ENCODE measurements around the gene ADARB1. TPM values are rescaled to one million over a fixed set of nuclear protein-coding genes. Genes with fewer than 3 reads are reported as not detected.

Gene ADARB1
- total RNA-seq, 1 donor from 2014 or later = 25.8 TPM

- Histone ChIP-seq H3K4me1 (ENCODE audit: insufficient read depth, low read length) (peaks cover 4% of the 10 kb centered on the region), H2AFZ (ENCODE audit: low read depth, low read length) (no peak overlapping the region), H3K27ac (ENCODE audit: low read depth, low read length) (no peak overlapping the region), H3K79me2 (ENCODE audit: insufficient read depth, low read length) (no peaks in the 10 kb centered on the region), H3K36me3 (ENCODE audit: insufficient read depth, low read length) (peaks cover 2% of the 10 kb centered on the region), H3K9ac (ENCODE audit: low read length) (no peak overlapping the region), H3K27me3 (ENCODE audit: insufficient read depth, low read length) (peaks cover under 1% of the 10 kb centered on the region), H3K4me2 (ENCODE audit: low read length) (no peak overlapping the region), H3K9me3 (ENCODE audit: insufficient read depth, low read depth, low read length) (no peaks in the 10 kb centered on the region), H4K20me1 (ENCODE audit: insufficient read depth, low read length) (no peaks in the 10 kb centered on the region), H3K4me3 (ENCODE audit: insufficient read depth, low read depth, low read length) (no peak overlapping the region)
- Mint-ChIP-seq H3K36me3 (ENCODE audit: low read depth, unreplicated experiment) (peaks cover 13% of the 10 kb centered on the region), H3K4me3 (ENCODE audit: unreplicated experiment) (no peak overlapping the region), H3K4me1 (ENCODE audit: low read depth, unreplicated experiment) (peaks cover 29% of the 10 kb centered on the region), H3K9me3 (ENCODE audit: unreplicated experiment) (peaks cover 4% of the 10 kb centered on the region), H3K27ac (ENCODE audit: unreplicated experiment) (no peak overlapping the region), H3K27me3 (ENCODE audit: low read depth, unreplicated experiment) (no peaks in the 10 kb centered on the region)
- TF ChIP-seq CTCF (IDR thresholded peaks at IDR 0.05; ENCODE audit: insufficient read depth, low read depth, low read length) (no peak), EZH2 (IDR thresholded peaks at IDR 0.05; ENCODE audit: insufficient read depth, low read length) (no peak)
- DNase-seq (ENCODE audit: low read depth) = no peak
- FAIRE-seq = no peak
These were observed 146.5 kb downstream of the ADARB1 start for GRCh38 chr21:45220714-45221490.

GRCh38 chr21:45222001-45222400 lies 147.6 kb downstream of the ADARB1 start:
- no peak for TF ChIP-seq CTCF (IDR thresholded peaks at IDR 0.05; ENCODE audit: insufficient read depth, low read depth, low read length)
- no peak for TF ChIP-seq EZH2 (IDR thresholded peaks at IDR 0.05; ENCODE audit: insufficient read depth, low read length)
- Mint-ChIP-seq H3K36me3 (ENCODE audit: low read depth, unreplicated experiment) (peaks cover 6% of the 10 kb centered on the region), H3K27me3 (ENCODE audit: low read depth, unreplicated experiment) (no peaks in the 10 kb centered on the region), H3K9me3 (ENCODE audit: unreplicated experiment) (peaks cover 1% of the 10 kb centered on the region), H3K4me1 (ENCODE audit: low read depth, unreplicated experiment) (peaks cover 40% of the 10 kb centered on the region), H3K4me3 (ENCODE audit: unreplicated experiment) (no peak overlapping the region), H3K27ac (ENCODE audit: unreplicated experiment) (no peak overlapping the region)
- Histone ChIP-seq H3K4me3 (ENCODE audit: insufficient read depth, low read depth, low read length) (no peak overlapping the region), H3K9ac (ENCODE audit: low read length) (no peak overlapping the region), H3K27me3 (ENCODE audit: insufficient read depth, low read length) (peaks cover 4% of the 10 kb centered on the region), H3K36me3 (ENCODE audit: insufficient read depth, low read length) (peaks cover 2% of the 10 kb centered on the region), H3K9me3 (ENCODE audit: insufficient read depth, low read depth, low read length) (no peaks in the 10 kb centered on the region), H3K4me2 (ENCODE audit: low read length) (no peak overlapping the region), H4K20me1 (ENCODE audit: insufficient read depth, low read length) (no peaks in the 10 kb centered on the region), H3K4me1 (ENCODE audit: insufficient read depth, low read length) (peaks cover 9% of the 10 kb centered on the region), H3K79me2 (ENCODE audit: insufficient read depth, low read length) (no peaks in the 10 kb centered on the region), H2AFZ (ENCODE audit: low read depth, low read length) (no peak overlapping the region), H3K27ac (ENCODE audit: low read depth, low read length) (no peak overlapping the region)
- no peak for DNase-seq (ENCODE audit: low read depth)
- FAIRE-seq = no peak

All from astrocyte (in vitro differentiated cells and primary cell).